Effector memory CD4-positive, alpha-beta T cell (primary cell): Measurements from ENCODE around the gene MMRN1.

Experiments used
- DNase-seq, 3 donors: peaks; one replicate each; pipeline ENCODE4 v3.0.0-alpha.2; 2020
- H3K27ac ChIP-seq: 2 replicates; pipeline ENCODE4 v1.7.0; 2013; ENCODE audit warnings: mild to moderate bottlenecking, low read length, moderate library complexity; ENCODE audit not compliant: insufficient read depth, poor library complexity, severe bottlenecking
- H3K27me3 ChIP-seq: replicated peaks from 2 replicates; pipeline ENCODE4 v1.7.0; 2013; ENCODE audit warnings: mild to moderate bottlenecking, low read length; ENCODE audit not compliant: insufficient read depth, control insufficient read depth, poor library complexity, severe bottlenecking
- H3K36me3 ChIP-seq: 2 replicates; pipeline ENCODE4 v1.7.0; 2013; ENCODE audit warnings: mild to moderate bottlenecking, low read length, moderate library complexity; ENCODE audit not compliant: control insufficient read depth, insufficient read depth
- H3K4me1 ChIP-seq: 2 replicates; pipeline ENCODE4 v1.7.0; 2013; ENCODE audit warnings: low read length, mild to moderate bottlenecking; ENCODE audit not compliant: control insufficient read depth, insufficient read depth, poor library complexity, severe bottlenecking
- H3K4me3 ChIP-seq: 2 replicates; pipeline ENCODE4 v1.7.0; 2013; ENCODE audit warnings: low read length, low read depth, mild to moderate bottlenecking; ENCODE audit not compliant: insufficient read depth, poor library complexity, severe bottlenecking
- H3K9me3 ChIP-seq: 2 replicates; pipeline ENCODE4 v1.7.0; 2013; ENCODE audit warnings: mild to moderate bottlenecking, low read length, moderate library complexity; ENCODE audit not compliant: control insufficient read depth
- total RNA-seq, 3 donors: gene quantifications; one replicate each; lab custom pipeline; 2026; lab: John Stamatoyannopoulos, UW

MMRN1 gene
- total RNA-seq = 0.35 to 1.4 (median 0.69) reads per million in 3 donors

GRCh38 chr4:89894649-89895550, at the start of gene MMRN1:
Gene MMRN1, plus strand, starts transcription at chr4:89894854. Its CDS starts 118 bp downstream, at chr4:89894972.
- no peak within 1 kb of the TSS for H3K27ac ChIP-seq
- no peaks in the 10 kb centered on the region for H3K36me3 ChIP-seq
- peaks cover 6% of the 10 kb centered on the region for H3K4me1 ChIP-seq
- H3K9me3 ChIP-seq = no peaks in the 10 kb centered on the region
- H3K27me3 ChIP-seq = no peaks in the 10 kb centered on the region
- DNase-seq = no peak
- H3K4me3 ChIP-seq = peak within 1 kb of the TSS; percentile 26

GRCh38 chr4:89847571-89848325, 46.9 kb upstream of the MMRN1 start:
- no peak overlapping the region for H3K27ac ChIP-seq
- H3K27me3 ChIP-seq = no peaks in the 10 kb centered on the region
- no peaks in the 10 kb centered on the region for H3K36me3 ChIP-seq
- no peak for DNase-seq
- H3K4me1 ChIP-seq = no peaks in the 10 kb centered on the region
- no peak overlapping the region for H3K4me3 ChIP-seq
- no peaks in the 10 kb centered on the region for H3K9me3 ChIP-seq

- Histone ChIP-seq H3K4me1 (no peaks in the 10 kb centered on the region), H3K36me3 (no peaks in the 10 kb centered on the region), H3K4me3 (no peak overlapping the region), H3K27ac (no peak overlapping the region), H3K9me3 (no peaks in the 10 kb centered on the region), H3K27me3 (no peaks in the 10 kb centered on the region)
- no peak for DNase-seq
Measured at GRCh38 chr4:89855236-89855635, 39.4 kb upstream of the MMRN1 start.

- H3K9me3 ChIP-seq = no peaks in the 10 kb centered on the region
- no peaks in the 10 kb centered on the region for H3K27me3 ChIP-seq
- DNase-seq = no peak
- H3K4me3 ChIP-seq = no peak overlapping the region
- H3K27ac ChIP-seq = no peak overlapping the region
- no peaks in the 10 kb centered on the region for H3K36me3 ChIP-seq
- H3K4me1 ChIP-seq = no peaks in the 10 kb centered on the region
Measured at GRCh38 chr4:89860971-89861370, 33.7 kb upstream of the MMRN1 start.

- Histone ChIP-seq H3K4me3 (no peak overlapping the region), H3K36me3 (no peaks in the 10 kb centered on the region), H3K27ac (no peak overlapping the region), H3K9me3 (no peaks in the 10 kb centered on the region), H3K4me1 (no peaks in the 10 kb centered on the region), H3K27me3 (no peaks in the 10 kb centered on the region)
- no peak for DNase-seq
Measured at GRCh38 chr4:89863533-89863932, 31.1 kb upstream of the MMRN1 start.

GRCh38 chr4:89868276-89868675, 26.4 kb upstream of the MMRN1 start:
- Histone ChIP-seq H3K9me3 (no peaks in the 10 kb centered on the region), H3K4me3 (no peak overlapping the region), H3K36me3 (no peaks in the 10 kb centered on the region), H3K4me1 (no peaks in the 10 kb centered on the region), H3K27me3 (no peaks in the 10 kb centered on the region), H3K27ac (no peak overlapping the region)
- no peak for DNase-seq

- Histone ChIP-seq H3K27ac (no peak overlapping the region), H3K4me1 (no peaks in the 10 kb centered on the region), H3K4me3 (no peak overlapping the region), H3K36me3 (no peaks in the 10 kb centered on the region), H3K27me3 (no peaks in the 10 kb centered on the region), H3K9me3 (no peaks in the 10 kb centered on the region)
- DNase-seq = no peak
Measured at GRCh38 chr4:89868999-89869589, 25.6 kb upstream of the MMRN1 start.

- H3K27ac ChIP-seq = no peak overlapping the region
- H3K27me3 ChIP-seq = no peaks in the 10 kb centered on the region
- no peaks in the 10 kb centered on the region for H3K36me3 ChIP-seq
- DNase-seq = no peak
- H3K4me3 ChIP-seq = no peak overlapping the region
- no peaks in the 10 kb centered on the region for H3K4me1 ChIP-seq
- H3K9me3 ChIP-seq = no peaks in the 10 kb centered on the region
Measured at GRCh38 chr4:89871211-89871610, 23.4 kb upstream of the MMRN1 start.

GRCh38 chr4:89876548-89876947, 18.1 kb upstream of the MMRN1 start:
- no peak overlapping the region for H3K27ac ChIP-seq
- no peaks in the 10 kb centered on the region for H3K4me1 ChIP-seq
- no peak for DNase-seq
- no peaks in the 10 kb centered on the region for H3K9me3 ChIP-seq
- no peaks in the 10 kb centered on the region for H3K36me3 ChIP-seq
- H3K4me3 ChIP-seq = no peak overlapping the region
- H3K27me3 ChIP-seq = no peaks in the 10 kb centered on the region

GRCh38 chr4:89878611-89879010, 16.0 kb upstream of the MMRN1 start:
- DNase-seq = no peak
- no peak overlapping the region for H3K4me3 ChIP-seq
- no peaks in the 10 kb centered on the region for H3K27me3 ChIP-seq
- H3K4me1 ChIP-seq = no peaks in the 10 kb centered on the region
- no peaks in the 10 kb centered on the region for H3K9me3 ChIP-seq
- H3K36me3 ChIP-seq = no peaks in the 10 kb centered on the region
- H3K27ac ChIP-seq = no peak overlapping the region
